RKO (cell line): ENCODE results near the gene NINJ1.

ENCODE experiments used
- DNase-seq: peaks from one replicate; pipeline ENCODE4 v3.0.0-alpha.2; 2016; ENCODE audit warnings: low spot score

The NINJ1 gene

DNA sequence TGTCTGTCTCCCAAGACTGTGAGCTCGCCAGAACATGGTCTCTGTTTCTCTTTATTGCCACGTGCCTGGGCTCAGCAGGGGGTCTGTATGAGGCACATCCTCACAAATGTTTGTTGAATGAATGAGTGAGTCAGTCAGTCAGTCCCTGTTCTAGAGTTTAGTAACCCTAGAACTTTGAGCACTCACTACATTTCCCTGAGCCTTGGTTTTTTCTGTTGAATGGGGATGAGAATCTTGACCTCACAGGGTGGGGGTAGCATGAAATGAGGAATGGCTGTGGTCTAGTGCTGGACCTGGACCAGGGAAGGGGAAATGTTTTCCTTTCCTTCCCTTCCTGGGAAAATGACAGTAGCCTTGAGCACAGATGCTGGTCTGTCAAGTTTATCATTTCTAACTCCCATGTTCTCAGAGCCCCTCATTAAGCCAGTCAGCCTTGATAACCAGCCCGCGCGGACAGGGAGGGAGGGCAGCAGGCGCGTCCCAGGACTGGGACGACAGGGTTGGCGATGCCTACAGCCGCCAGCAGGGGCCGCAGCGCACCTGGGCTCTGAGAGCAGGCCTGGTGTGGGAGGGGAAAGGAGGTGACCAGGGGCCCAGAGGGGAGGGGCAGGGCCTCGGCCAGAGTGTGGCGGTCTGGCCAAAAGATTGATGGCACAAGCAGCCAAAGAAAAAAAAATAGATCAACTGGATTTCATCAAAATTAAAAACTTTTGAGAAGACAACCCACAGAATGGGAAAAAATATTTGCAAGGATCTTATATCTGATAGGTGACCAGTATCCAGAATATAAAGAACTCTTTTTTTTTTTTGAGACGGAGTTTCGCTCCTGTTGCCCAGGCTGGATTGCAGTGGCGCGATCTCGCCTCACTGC lies 25.8 kb upstream of the NINJ1 start:
- peak; percentile 84 for DNase-seq

DNA sequence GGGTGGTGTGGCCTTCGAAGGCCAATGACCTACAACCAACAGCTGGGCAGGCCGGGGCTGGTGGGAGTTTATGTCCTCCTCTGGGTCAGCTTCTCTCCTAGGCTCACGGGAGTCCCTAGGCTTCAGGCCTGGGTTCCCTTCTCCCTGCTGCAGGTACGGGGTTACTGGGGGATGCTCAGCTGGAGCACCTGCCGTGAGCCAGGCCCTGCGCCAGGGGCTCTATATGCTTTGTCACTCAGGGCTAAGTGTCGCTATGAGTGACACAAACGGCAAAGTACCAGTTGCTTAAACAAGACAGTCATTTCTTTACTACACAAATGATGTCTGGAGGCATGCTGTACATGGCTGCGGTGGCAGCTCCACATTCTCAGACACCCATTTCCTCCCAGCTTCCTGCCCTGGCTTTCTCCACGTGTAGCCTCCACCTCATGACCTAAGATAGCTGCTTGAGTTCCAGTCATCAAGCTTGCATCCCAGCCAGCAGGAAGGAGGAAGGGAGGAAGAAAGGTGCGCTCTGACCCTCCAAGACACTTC lies 22.5 kb upstream of the NINJ1 start:
- no peak for DNase-seq

DNA sequence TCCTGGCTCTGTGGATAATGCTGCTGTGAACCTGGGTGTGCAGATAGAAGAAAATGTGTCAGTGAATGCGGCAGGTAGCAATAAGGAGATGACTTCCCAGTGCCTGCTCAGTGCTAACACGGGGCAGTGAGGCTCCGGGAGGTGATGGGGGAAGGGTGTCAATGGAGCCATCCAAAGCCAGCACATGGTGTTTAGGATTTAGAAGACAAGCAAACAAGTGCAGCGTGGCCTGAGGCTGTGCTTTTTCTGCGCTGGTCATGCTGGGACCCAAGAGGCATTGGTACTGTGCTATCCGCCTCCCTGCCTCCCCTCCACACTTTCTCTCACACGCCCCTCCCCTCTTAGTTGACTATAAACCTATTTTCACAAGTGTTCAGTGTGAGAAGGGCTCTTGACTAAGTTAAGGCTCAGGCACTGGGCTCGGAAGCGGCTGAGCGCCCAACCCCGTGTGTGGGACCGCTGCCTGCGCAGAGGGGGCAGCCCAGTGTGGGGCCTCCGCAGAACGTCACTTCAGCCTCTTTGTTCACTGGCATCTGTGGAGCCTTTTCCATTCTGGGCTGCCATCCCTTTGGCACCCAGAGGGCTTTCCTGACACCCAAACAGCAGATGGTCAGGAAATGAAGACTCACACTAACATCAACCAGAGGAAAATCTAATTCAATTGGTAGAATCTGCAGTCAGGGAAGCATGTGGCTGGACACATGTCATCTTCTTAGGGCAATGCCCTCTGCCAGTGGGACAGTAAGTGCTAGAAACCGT lies 21.8 kb upstream of the NINJ1 start:
- no peak for DNase-seq

DNA sequence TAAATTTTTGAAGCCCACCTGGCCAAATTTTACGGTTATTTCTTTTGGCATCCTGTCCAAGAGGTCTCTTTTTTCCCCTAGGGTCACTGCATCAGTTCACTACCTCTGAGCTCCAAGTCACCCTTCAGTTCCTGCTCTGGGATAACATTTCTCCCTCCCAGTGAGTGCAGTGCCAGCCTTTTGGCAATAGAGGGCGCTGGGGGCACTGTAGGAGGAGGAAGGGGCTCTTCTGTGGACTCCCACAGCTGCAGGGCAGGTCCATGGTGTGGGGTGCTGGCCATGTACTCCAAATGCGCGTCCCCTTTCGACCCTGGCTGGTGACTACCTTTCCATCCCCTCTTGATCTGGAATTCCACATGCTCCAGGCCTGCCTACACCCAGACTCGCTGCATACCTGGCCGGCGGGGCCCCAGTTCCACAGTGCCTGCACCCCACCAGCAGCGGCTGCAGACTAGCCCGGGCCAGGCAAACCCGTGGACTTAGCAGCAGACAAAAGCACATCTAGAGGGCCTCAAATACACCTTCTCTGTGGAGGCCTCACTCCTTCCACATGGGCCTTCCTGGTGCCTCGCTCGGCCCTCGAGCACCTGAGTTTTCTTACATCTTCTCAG lies 20.3 kb upstream of the NINJ1 start:
- DNase-seq, result peak; percentile 55

DNA sequence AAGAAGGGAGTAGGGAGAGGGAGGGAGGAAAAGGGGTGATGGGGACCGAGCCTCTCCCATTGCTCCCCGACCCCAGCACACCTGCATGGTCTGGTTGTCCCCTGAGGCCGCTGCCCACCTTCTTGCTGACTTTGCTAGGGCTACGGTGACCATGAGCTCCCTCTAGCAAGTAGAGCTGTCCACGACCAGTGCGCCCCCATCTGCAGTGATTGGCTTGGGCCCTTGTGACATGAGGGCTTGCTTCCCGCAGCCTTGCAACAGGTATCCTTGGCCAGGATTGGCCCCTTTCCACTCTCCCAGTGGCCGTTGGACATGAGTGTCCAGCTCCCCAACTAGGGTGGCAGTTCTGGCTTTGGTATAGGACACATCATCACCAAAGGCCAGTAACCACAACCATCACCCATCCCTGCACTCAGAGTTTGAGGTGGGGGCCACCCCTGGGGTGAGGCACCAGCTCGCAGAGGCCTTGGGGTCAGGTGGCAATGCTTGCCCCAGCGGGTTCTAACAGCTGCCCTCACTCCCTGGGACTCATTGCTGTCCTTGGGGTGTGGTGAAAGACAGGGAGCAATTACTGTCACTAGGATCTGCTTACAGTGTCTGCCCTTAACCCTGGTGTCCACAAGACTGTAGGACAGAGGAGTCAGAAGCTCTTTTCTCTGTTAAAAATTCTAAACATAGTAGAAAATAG lies 17.2 kb upstream of the NINJ1 start:
- DNase-seq, result no peak

DNA sequence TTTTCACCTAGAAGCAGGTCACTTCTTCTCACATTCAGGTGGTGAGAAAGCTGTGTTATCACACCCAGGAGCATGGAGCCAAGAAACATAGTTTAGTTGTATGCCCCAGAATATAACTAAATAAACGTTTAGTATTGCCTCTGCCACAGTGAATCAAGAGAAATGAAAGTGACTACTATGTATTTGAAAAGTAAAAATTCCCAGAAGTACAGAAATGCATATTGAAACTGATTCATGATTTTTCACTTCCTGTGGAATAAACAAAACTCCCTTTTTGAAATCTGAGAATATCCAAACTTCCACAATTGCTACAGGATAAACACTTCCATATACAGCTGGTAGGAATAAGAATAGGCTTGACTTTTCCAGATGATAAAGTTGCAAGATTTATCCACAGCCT lies 15.3 kb upstream of the NINJ1 start:
- DNase-seq, result no peak

DNA sequence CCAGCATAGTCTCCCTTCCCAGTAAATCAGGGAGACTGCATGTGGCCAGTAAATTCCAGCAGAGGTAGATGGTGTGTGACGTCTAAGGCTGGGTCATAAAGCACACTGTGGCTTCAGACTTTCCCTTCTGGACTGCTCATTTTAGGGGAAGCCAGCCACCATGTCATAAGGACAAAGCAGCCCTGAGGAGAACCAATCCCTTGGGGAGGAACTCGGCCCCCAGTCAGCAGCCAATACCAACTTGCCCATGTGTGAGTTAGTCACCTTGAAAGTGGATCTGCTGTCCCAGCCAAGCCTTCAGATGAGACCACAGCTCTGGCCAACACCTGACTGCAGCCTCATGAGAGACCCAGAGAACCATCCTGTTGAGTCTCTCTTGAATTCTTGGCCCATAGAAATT lies 14.7 kb upstream of the NINJ1 start:
- no peak for DNase-seq

DNA sequence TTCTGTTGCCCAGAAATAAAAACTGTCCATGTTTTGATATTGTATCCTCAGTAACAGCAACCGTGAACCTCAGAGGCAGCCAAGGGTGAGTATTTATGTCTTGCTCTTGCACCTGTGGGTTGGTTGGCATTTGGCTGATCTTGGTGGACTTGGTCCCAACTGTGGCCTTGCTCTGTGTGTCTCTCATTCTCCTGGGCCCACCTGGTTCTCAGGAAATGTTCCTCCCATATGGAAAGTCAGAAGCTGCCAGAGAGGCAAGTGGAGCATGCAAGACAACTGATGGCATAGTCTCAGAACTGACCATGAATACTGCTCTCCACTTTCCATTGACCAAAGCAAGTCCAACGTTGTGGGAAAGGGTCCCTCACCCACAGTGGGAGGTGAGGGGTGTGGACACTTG lies 13.6 kb upstream of the NINJ1 start:
- no peak for DNase-seq

DNA sequence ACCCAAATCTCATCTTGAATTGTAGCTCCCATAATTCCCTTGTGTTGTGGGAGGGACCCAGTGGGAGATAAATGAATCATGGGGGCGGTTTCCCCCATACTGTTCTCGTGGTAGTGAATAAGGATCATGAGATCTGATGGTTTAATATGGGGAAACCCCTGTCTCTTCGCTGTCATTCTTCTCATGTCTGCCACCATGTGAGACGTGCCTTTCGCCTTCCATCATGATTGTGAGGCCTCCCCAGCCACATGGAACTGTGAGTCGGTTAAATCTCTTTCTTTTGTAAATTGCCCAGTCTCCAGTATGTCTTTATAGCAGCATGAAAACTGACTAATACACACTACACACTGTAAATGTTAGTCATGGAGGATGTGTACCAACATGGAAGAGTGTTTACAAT lies 12.6 kb upstream of the NINJ1 start:
- DNase-seq, result peak; percentile 36

DNA sequence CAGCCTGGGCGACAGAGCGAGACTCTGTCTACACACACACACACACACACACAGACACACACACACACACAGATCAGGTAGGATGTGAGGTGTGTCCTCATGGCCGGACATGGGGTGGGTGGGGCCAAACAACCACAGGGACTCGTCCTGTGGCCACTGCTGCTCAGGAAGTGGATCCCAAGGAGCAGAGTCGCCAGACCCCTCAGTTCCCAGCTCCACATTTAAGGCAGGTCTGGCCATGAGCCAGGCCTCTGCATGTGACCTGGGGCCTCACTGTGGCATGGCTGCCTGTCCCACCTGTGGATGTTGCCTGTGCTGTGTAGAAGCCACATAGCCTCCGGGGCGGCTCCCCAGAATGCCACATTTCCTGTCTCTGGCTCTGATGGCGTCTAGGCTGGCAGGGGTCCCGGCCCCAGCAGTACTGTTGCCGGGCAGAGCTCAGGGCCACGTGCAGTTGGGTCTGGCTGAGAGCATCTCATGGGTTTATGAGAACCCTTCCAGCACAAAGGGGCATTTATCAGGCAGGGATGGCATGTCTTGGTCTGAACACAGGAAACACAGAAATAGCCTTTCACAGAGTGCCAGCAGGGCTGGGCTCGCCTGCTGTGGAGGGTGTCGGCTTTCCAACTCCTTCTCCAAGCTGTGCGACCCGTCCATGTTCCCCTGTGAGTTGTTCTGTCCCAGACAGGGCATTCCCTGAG lies 9.9 kb upstream of the NINJ1 start:
- DNase-seq, result no peak

DNA sequence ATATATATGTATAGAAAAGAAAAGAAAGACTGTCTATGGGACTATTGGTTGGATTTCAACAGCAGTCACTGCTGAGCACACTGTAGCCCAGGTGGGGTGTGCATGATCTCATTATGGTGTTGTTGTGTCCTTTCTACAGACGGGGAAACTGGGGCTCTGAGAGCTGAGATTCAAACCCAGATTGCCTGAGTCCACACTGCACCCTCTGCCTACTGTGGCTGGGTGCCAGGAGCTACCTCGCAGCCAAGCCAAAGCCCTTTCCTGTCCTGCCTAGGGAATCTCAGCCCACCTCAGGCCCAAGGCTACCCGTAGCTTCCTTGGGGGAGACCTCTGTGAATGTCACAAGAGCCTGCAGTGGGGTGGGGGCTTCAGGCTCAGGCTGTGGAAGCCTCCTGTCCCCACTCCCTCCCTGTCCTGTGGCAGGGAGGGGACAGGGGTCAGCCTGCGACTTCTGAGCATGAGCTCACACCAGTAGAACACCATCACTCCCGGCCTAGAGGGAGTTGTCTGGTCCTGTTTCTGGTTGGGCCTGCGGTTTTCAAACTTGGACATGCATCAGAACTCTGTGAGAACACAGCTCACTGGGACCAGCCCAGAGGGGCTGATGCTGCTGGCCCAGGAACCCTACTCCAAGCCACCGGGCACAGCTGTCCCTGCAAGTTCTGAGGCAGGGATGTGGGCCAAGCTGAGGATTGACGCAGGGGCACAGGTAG lies 7.9 kb upstream of the NINJ1 start:
- DNase-seq, result no peak

DNA sequence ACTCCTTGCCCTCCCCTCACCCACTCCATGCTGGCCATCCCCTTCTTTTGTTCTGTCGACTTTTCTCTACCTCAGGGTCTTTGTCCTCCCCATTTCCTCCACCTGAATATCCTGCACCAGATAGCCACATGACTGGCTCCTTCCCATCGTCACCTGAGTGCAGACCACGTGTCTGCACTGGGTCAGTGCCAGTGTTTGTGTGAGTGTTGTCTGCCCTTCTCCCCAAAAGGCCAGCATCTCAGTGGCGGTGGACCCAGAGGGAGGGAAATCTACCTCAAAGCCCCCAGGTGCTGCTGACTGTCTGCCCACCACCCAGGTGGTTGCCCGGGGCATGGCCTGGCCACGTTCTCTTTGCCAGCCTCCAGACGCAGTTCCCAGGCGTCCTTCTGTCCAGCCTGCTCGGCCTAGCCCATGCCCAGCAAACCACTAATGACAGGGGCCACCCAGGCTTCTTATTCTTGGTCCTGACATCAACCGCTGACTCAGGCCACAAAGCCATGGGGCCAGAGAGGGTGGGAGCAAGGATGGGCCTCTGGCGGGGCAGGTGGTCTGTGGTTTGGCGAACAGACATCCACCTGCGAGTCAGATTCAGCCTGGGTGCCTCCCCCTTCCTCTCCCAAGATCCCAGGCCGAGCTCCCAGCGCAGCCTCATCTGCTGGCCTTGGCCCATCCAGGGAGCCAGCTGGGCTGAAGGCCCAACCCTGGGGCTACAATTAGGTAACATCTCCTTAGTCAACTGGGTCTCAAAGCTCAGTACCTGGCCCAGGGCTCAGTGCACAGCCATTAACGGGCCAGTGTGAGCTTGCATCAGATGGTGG lies 5.5 kb upstream of the NINJ1 start:
- DNase-seq, result no peak

DNA sequence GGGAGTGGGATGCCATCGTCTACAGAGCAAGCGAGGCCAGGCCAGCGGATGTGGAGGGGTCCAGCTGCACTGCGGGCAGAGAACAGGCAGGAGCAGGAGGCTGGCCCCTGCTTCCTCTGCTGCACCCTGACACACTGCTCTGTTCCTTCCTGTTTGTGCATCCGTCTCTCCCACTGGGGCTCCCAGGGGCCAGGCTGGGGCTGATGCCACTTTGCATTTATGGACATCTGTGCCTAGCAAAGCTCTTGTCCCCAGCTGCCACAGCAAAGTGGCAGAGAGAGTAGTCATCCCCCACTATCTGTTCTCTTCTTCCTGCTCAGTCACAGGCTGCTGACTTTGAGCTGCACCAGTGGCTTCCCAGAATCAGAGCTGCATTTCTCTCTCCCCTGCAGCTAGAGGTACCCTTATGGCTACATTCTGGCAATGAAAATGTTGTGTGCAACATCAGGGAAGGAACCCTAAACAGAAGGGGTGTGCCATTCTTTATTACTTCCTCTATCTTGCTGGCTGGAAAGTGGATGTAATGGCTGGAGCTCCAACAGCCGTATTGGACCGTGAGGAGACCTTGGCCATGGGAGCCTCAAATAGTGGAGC lies 4.2 kb upstream of the NINJ1 start:
- no peak for DNase-seq

DNA sequence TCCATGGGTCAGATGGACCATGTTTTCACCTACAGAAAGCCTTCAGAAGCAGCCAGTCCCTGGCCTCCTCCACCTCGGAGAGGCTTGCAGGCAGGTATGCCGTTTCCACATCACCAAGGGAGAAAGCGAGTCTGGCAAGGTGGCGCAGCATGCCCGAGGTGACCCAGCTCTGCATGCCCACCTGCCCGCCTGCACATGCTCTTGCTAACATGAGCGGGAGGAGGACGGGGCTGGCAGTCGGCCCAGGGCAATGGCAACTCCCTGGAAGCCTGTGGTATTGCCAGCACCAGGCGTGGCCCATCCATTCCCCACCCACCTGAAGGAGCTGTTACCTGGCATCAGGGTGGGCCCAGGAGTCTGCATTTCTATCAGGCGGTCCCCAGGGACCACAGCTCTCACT lies 3.3 kb upstream of the NINJ1 start:
- DNase-seq, result no peak

DNA sequence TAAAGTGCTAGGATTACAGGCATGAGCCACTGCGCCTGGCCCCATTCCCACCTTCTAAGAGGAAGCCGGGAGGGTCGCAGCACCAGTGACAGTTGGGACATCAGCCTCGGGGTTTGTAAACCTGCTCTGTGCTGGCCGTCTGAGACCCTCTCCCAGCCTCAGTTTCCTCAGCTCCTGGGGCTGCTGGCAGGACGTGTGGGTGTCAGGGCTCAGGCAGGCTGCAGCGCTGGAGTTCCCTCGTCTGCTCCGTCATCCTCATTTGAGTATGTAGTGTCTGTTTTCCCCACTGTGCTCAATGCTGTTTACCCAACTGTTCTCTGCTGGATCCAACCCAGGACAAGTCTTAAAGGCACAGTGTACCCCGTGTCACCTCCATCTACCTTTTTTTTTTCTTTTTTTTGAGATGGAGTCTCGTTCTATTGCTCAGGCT lies 2.0 kb upstream of the NINJ1 start:
- peak; percentile 42 for DNase-seq

DNA sequence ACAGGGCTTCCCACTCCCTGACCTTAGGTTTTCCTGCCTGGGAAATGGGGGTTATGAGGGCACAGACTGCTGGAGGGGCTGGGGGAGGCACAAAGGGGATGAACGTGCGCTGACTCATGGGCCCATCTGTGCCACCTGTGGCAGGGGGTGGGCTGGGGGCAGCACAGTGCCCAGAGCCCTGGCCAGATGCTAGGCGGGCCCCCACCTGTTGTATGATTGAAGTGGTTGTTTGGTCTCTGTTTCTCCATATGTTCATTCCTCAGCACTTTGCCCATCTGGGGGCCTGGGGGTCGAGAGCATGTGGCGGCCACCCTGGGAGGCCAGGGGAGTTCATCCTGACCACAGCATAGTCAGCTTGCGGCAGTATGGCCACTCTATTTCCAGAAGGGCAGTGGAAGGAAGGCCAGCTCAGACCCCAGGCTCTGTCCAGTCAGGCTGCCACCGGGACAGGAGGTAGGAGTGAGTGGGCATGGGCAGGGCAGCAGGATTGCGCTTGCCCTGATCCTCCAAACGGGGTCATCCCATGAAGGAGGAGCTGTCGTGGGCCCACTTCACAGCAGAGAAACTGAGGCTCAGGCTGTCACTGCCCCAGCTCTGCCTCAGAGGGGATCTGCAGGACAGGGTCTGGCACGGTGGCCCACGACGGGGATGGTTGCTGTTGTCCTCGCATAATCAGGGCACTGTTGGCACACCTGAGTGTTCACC lies 841 bp upstream of the NINJ1 start:
- DNase-seq, result no peak

DNA sequence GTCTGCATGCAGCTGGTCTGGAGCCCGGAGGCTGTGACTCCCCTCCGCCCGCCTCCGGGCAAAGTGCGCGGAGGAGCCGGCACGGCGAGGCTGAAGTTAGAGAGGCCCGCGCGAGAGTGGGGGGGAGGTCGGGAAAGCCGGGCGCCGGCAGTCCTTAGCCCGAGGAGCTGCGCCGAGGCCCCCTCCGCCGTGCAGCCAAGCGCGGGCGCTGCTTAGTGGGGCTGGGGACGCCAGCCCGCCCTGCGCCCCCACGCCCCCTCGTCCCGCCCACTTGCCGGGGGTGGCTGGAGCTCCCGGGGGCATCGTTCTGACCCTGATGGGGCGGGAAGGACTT lies 403 bp downstream of the NINJ1 start:
- DNase-seq, result peak; percentile 90

DNA sequence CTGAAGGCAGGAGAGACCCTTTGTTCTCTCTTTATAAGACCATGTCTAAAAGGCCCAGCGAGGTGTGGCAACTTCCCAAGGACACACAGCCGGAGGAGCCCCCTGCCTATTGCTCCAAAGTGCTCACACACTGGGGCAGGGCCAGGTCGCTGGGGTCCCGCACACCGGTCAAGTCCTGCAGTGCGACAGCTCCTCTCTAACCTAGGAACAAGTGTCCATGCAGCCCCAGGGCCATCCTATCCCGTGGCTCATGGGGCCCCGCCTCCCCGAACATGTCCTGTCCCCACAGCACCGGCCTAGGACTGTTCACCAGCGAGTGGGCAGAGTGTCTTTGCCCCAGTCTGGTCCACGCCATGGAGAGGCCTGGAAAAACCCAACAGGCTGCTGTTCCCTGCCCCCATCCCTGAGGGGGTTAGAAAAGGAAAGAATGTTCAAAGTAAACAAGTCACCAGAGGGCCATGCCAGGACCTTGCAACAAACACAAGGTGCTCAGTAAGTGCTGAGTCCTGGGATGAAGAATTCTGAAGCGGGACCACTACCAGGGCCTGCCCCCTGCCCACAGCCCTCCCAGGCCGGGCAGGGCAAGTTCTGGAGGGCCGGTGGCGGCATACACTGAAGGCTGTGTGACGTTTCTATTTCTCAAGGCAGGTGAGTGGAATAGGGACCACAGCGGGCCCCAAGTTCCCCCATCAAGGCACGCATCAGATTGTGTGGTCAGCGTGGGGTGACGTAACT lies 938 bp downstream of the NINJ1 start:
- DNase-seq, result no peak
